SK-N-MC (cell line): ENCODE results near the gene TSPOAP1.

Experiments used
- EZH2 ChIP-seq: fragments of 200-600 bp; sonication (generic); IDR thresholded peaks from one replicate; pipeline ENCODE4 v1.6.1; 2017; ENCODE audit warnings: antibody characterized with exemption
- FOXP2 ChIP-seq: optimal IDR thresholded peaks from 2 replicates; pipeline ENCODE3; 2011; ENCODE audit warnings: mild to moderate bottlenecking, moderate library complexity; ENCODE audit not compliant: insufficient read depth; ENCODE audit errors: extremely low read length, control extremely low read depth
- POLR2AphosphoS5 ChIP-seq: IDR thresholded peaks from 2 replicates; pipeline ENCODE4 v1.6.1; 2012; ENCODE audit warnings: mild to moderate bottlenecking, low read depth, low read length, borderline replicate concordance

GRCh38 chr17:58328195-58329034 lies at the start of gene TSPOAP1:
- TF ChIP-seq POLR2AphosphoS5 (peak; percentile 44), EZH2 (no peak), FOXP2 (no peak)
